ENCODE measurements around the gene TCERG1L. TPM values are rescaled to one million over a fixed set of nuclear protein-coding genes. Genes with fewer than 3 reads are reported as not detected.

Gene TCERG1L
- total and polyA plus RNA-seq, 11 donors = 0.11 to 0.25 TPM; not detected in 9

DNA sequence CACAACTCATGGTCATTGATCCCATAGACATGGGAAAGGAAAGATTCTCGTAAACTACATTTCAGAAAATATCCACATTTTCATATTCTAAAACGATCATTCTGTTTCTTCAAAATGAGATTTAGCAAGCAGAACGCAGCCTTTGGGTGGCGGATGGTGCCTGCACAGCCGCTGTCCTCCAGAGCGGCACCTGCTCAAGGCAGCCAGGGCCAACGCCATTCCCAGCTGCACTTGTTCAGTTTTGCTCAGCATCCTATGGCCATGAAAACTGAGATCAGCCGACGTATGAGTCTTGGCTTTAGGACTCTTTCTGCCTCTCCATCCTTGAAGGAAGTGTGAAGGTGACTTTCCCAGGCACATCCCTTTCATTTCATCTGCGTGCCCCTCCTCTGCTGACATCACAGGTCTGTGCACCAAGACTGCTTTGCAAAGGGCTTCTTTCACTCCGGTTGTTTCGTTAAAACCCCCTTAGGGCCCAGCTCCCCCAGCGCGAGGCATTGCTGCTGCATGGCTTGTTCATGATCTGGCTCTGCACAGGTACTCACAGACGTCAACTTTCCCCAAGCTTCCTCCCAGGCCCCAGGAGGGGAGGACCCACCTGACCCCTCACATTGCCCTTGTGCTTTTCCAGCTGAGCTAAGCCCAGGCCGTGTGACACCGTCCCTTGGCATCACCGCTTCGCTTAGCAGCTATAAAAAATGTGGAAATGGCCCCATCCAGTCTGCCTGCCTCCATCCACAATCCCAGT is 37.2 kb downstream of the TCERG1L start:
- Histone ChIP-seq H3K4me3 (no peak overlapping the region), H3K27me3 (peaks cover 0 to 51% (median 5%) of the 10 kb centered on the region in 9 donors), H3K27ac (no peak overlapping the region), H3K36me3 (no peaks in the 10 kb centered on the region), H3K4me1 (no peaks in the 10 kb centered on the region), H3K9me3 (no peaks in the 10 kb centered on the region)
- TF ChIP-seq, protein P1, sequence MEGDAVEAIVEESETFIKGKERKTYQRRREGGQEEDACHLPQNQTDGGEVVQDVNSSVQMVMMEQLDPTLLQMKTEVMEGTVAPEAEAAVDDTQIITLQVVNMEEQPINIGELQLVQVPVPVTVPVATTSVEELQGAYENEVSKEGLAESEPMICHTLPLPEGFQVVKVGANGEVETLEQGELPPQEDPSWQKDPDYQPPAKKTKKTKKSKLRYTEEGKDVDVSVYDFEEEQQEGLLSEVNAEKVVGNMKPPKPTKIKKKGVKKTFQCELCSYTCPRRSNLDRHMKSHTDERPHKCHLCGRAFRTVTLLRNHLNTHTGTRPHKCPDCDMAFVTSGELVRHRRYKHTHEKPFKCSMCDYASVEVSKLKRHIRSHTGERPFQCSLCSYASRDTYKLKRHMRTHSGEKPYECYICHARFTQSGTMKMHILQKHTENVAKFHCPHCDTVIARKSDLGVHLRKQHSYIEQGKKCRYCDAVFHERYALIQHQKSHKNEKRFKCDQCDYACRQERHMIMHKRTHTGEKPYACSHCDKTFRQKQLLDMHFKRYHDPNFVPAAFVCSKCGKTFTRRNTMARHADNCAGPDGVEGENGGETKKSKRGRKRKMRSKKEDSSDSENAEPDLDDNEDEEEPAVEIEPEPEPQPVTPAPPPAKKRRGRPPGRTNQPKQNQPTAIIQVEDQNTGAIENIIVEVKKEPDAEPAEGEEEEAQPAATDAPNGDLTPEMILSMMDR (IDR thresholded peaks at IDR 0.05) = no peak
- TF ChIP-seq POLR2A (IDR thresholded peaks at IDR 0.05) = no peak
- 86 to 90% (median 89%) methylated on average over 19 of the region's 19 CpGs for WGBS, 4 donors
- no peak for DNase-seq
- intact Hi-C loops (cut with DNase I) = no loop called here
- no peak for ATAC-seq

DNA sequence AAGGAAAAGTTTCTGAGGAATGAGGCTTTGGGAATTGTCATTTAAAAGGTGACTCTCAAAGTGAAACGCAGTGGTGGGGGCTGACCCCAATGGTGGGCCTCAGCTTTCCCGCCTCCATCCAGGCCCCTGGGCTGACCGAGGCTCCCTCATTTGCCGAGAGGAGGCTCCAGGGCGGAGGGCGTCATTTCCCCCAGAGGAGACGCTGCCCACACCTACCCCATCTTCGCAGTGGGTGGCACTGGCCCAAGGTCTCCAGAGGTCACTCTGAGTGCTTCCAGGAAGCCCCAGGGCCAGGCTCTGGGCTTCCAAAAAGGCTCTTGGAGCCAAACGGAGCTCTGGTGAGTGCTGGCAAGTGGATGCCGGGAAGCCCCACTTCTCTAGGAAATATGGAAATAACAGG is 38.0 kb downstream of the TCERG1L start:
- peaks cover 0 to 2% (median 0%) of the 10 kb centered on the region in 12 donors for H3K9me3 ChIP-seq
- TF ChIP-seq, protein P1 (IDR thresholded peaks at IDR 0.05) = no peak
- TF ChIP-seq POLR2A (IDR thresholded peaks at IDR 0.05) = no peak
- no peak overlapping the region for H3K4me3 ChIP-seq
- no peak overlapping the region for H3K27ac ChIP-seq
- intact Hi-C loops (cut with DNase I) = no loop called here
- DNase-seq = no peak
- peaks cover 0 to 51% (median 5%) of the 10 kb centered on the region in 9 donors for H3K27me3 ChIP-seq
- no peak for ATAC-seq
- no peaks in the 10 kb centered on the region for H3K4me1 ChIP-seq
- H3K36me3 ChIP-seq = no peaks in the 10 kb centered on the region
- 71 to 83% (median 77%) methylated on average over 10 of the region's 10 CpGs for WGBS, 4 donors

DNA sequence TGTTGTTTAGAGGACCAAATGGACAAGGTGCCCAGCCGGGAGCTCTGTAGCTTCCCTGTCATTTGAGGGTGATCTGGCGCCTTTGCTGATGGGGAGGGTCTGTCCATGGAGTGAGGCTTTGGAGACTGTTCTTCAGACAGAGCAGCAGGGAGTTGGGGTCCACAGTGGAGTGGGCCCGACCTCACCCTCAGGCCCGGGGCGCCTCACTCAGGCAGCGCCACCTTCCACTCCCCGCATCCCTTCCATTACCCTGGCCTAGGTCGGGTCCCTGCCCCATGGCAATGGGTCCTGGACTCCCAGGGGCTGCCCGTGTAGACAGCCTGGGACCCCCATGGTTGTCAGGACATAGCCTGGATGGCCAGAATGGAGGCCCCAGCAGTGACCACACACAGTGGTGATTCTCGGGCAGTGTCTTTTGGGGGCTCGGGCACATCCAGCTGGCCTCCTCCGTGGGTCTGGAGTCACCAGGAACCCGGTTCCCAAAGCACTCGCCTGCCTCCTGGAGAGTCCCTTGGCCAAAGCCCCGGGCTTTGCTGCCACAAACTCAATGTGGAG is 38.5 kb downstream of the TCERG1L start:
- H3K36me3 ChIP-seq = no peaks in the 10 kb centered on the region
- H3K27me3 ChIP-seq = peaks cover 0 to 51% (median 5%) of the 10 kb centered on the region in 9 donors
- no peak overlapping the region for H3K4me3 ChIP-seq
- no peak for TF ChIP-seq POLR2A (IDR thresholded peaks at IDR 0.05)
- TF ChIP-seq, protein P1 (IDR thresholded peaks at IDR 0.05) = no peak
- H3K9me3 ChIP-seq = peaks cover 0 to 5% (median 0%) of the 10 kb centered on the region in 12 donors
- intact Hi-C loops (cut with DNase I) = no loop called here
- DNase-seq (no peak), ATAC-seq (peak in 1 of 4 donors; percentile 29)
- H3K27ac ChIP-seq = no peak overlapping the region
- H3K4me1 ChIP-seq = no peaks in the 10 kb centered on the region
- WGBS, 4 donors = 78 to 91% (median 87%) methylated on average over 7 to 15 of the region's 15 CpGs

DNA sequence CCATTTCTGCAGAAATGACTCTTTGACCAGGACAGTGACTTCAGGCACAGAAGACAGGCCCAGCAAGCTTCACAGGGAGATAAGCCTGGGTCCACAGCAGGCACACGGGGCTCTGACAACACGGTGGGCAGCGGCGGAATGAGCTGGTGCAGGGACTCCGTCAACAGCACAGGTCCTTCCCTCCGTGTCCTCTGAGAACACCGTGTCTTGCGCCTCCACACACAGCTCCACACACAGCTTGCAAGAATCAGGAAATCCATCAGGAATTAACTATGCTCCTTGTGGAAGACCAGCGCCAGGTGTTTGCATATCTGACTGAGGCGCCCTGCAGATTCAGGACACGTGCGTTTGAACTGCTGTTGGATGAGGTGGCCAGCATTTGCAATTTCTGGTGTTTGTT is 39.6 kb downstream of the TCERG1L start:
- TF ChIP-seq, protein P1 (IDR thresholded peaks at IDR 0.05) = no peak
- TF ChIP-seq POLR2A (IDR thresholded peaks at IDR 0.05) = no peak
- Histone ChIP-seq H3K27me3 (peaks cover 0 to 51% (median 5%) of the 10 kb centered on the region in 9 donors), H3K4me1 (no peaks in the 10 kb centered on the region), H3K27ac (no peak overlapping the region), H3K4me3 (no peak overlapping the region), H3K9me3 (peaks cover 0 to 8% (median 0%) of the 10 kb centered on the region in 12 donors), H3K36me3 (no peaks in the 10 kb centered on the region)
- ATAC-seq (no peak), DNase-seq (no peak)
- 77 to 86% (median 80%) methylated on average over 12 of the region's 12 CpGs for WGBS, 4 donors
- intact Hi-C loops (cut with DNase I) = no loop called here
